Spleen (tissue), 11 donors: ENCODE results near the gene OR52H1. TPM values are rescaled to one million over a fixed set of nuclear protein-coding genes. Genes with fewer than 3 reads are reported as not detected.

Source experiments
- DNase-seq: peaks from one replicate; pipeline ENCODE4 v3.0.0-alpha.2; 2020
- H3K27ac ChIP-seq, 8 donors: fragments of 200-600 bp; sonication (generic) in 7 of 8; 1 replicate in 4 of 8; 2 replicates in 4 of 8; pipeline versions ENCODE4 v1.5.0 to v1.8.0; 2016 to 2021; ENCODE audit warnings: inconsistent platforms in 4 of 8, mild to moderate bottlenecking in 4 of 8, moderate library complexity in 1 of 8
- H3K27me3 ChIP-seq, 7 donors: fragments of 200-600 bp; sonication (generic) in 6 of 7; replicated peaks in 1 of 7; 1 replicate in 4 of 7; 2 replicates in 3 of 7; pipeline versions ENCODE4 v1.5.0 to v1.8.0; 2016 to 2021; ENCODE audit warnings: inconsistent platforms in 3 of 7, mild to moderate bottlenecking in 1 of 7
- H3K36me3 ChIP-seq, 6 donors: fragments of 200-600 bp; sonication (generic) in 5 of 6; 1 replicate in 4 of 6; 2 replicates in 2 of 6; pipeline versions ENCODE4 v1.5.0 to v1.8.0; 2016 to 2021; ENCODE audit warnings: inconsistent platforms in 2 of 6
- H3K4me1 ChIP-seq, 6 donors: fragments of 200-600 bp; sonication (generic) in 5 of 6; 1 replicate in 3 of 6; 2 replicates in 3 of 6; pipeline versions ENCODE4 v1.5.0 to v1.8.0; 2016 to 2021; ENCODE audit warnings: inconsistent platforms in 3 of 6
- H3K4me3 ChIP-seq, 8 donors: fragments of 200-600 bp; sonication (generic) in 7 of 8; 1 replicate in 4 of 8; 2 replicates in 4 of 8; pipeline versions ENCODE4 v1.5.0 to v1.8.0; 2016 to 2021; ENCODE audit warnings: inconsistent platforms in 4 of 8, mild to moderate bottlenecking in 4 of 8, moderate library complexity in 2 of 8
- H3K9me3 ChIP-seq, 8 donors: fragments of 200-600 bp; sonication (generic) in 7 of 8; 1 replicate in 4 of 8; 2 replicates in 4 of 8; pipeline versions ENCODE4 v1.5.0 to v1.8.0; 2016 to 2021; ENCODE audit warnings: inconsistent platforms in 4 of 8
- CTCF ChIP-seq, 11 experiments: fragments of 200-600 bp in 7 of 11; fragments of 450-650 bp in 4 of 11; sonication (generic) in 4 of 11; IDR thresholded peaks in 8 of 11; conservative IDR thresholded peaks in 3 of 11; 1 replicate in 7 of 11; 2 replicates in 4 of 11; pipeline versions ENCODE4 v1.4.0 to v1.8.0; 2016 to 2021; ENCODE audit warnings: antibody characterized with exemption in 11 of 11, inconsistent platforms in 4 of 11, mild to moderate bottlenecking in 1 of 11
- POLR2A ChIP-seq, 3 donors: fragments of 450-650 bp; IDR thresholded peaks; one replicate each; pipeline ENCODE4 v1.5.1; 2017; ENCODE audit warnings: antibody characterized with exemption in 3 of 3, mild to moderate bottlenecking in 1 of 3
- POLR2AphosphoS5 ChIP-seq, 3 donors: sonication (generic); formaldehyde crosslinking; IDR thresholded peaks; one replicate each; pipeline ENCODE4 v1.5.1; 2017; ENCODE audit warnings: antibody characterized with exemption in 3 of 3
- WGBS, 5 donors: extraction: QIAGEN DNeasy Blood & Tissue Kit in 3 of 5; methylation state at CpG; one replicate each; pipeline versions ENCODE4 v1.1.5 to v1.1.7; 2013 to 2018; 5-methylcytosine and 5-hydroxymethylcytosine counted together
- intact Hi-C: fragments of 100-400 bp; cut with DNase I; formaldehyde crosslinking; loops from one replicate; pipeline ENCODE4 v1.15.0; 2023; ENCODE audit warnings: low total_unique reads
- polyA plus RNA-seq, 3 donors: library from polyadenylated mRNA; stranded (reverse); fragments of 200-250 nt; gene quantifications; one replicate each; pipeline ENCODE4 v1.2.1, GENCODE V29; 2013
- total RNA-seq, 7 donors: library from RNA; depleted of rRNA in 3 of 7; stranded (reverse); fragments of >200 nt in 3 of 7; fragmentation: NEBNext Ultra II Directional in 4 of 7; extraction: Animal tissue kit (Norgen Biotek cat#: 25700) in 4 of 7; gene quantifications; one replicate each; pipeline versions ENCODE4 v1.1.0 to v1.2.1, GENCODE V29; 2016 to 2021
- donor health status: healthy with polysubstance abuse.
- donor health status: DM: no; HTN: no; CAD: no; lungs with moderate emphysema.
- donor health status: DM: no; HTN: no; CAD: no.
- donor health status: Bipolar disorder and iron deficiency.
- donor health status: healthy.
- donor health status: DM: no; HTN: no; CAD: no.
- donor health status: DM: yes; HTN: yes; CAD: no.

Gene OR52H1
- total and polyA plus RNA-seq, 10 donors: 0.27 to 3.3 (median 0.80) TPM; not detected in 3

GRCh38 chr11:5507177-5507932 is 41.0 kb downstream of the OR52H1 start:
- no peaks in the 10 kb centered on the region for H3K4me1 ChIP-seq
- H3K4me3 ChIP-seq: no peak overlapping the region
- no peaks in the 10 kb centered on the region for H3K36me3 ChIP-seq
- no peak for DNase-seq
- no peaks in the 10 kb centered on the region for H3K9me3 ChIP-seq
- intact Hi-C loops: no loop called here
- 84 to 91% (median 85%) methylated on average over 9 of the region's 9 CpGs for WGBS, 5 donors
- H3K27ac ChIP-seq: no peak overlapping the region
- peaks cover 0 to 7% (median 0%) of the 10 kb centered on the region in 7 donors for H3K27me3 ChIP-seq
- TF ChIP-seq CTCF (IDR thresholded peaks at IDR 0.05 in 8 of 11, conservative IDR thresholded peaks at IDR 0.05 in 3 of 11): no peak
- no peak for TF ChIP-seq POLR2AphosphoS5 (IDR thresholded peaks at IDR 0.05)
- TF ChIP-seq POLR2A (IDR thresholded peaks at IDR 0.05): no peak

GRCh38 chr11:5505363-5506048 is 42.8 kb downstream of the OR52H1 start:
- Histone ChIP-seq H3K36me3 (no peaks in the 10 kb centered on the region), H3K27me3 (peaks cover 0 to 7% (median 0%) of the 10 kb centered on the region in 7 donors), H3K27ac (no peak overlapping the region), H3K4me3 (no peak overlapping the region), H3K9me3 (no peaks in the 10 kb centered on the region), H3K4me1 (no peaks in the 10 kb centered on the region)
- 89 to 95% (median 92%) methylated on average over 9 of the region's 9 CpGs for WGBS, 5 donors
- intact Hi-C loops: no loop called here
- TF ChIP-seq POLR2AphosphoS5 (IDR thresholded peaks at IDR 0.05): no peak
- DNase-seq: no peak

GRCh38 chr11:5504403-5504921 is 43.9 kb downstream of the OR52H1 start:
- Histone ChIP-seq H3K27me3 (peaks cover 0 to 7% (median 0%) of the 10 kb centered on the region in 7 donors), H3K36me3 (no peaks in the 10 kb centered on the region), H3K9me3 (no peaks in the 10 kb centered on the region), H3K4me3 (no peak overlapping the region), H3K4me1 (no peaks in the 10 kb centered on the region), H3K27ac (no peak overlapping the region)
- WGBS, 5 donors: 74 to 89% (median 78%) methylated on average over 2 of the region's 2 CpGs
- TF ChIP-seq POLR2AphosphoS5 (IDR thresholded peaks at IDR 0.05) (no peak), POLR2A (IDR thresholded peaks at IDR 0.05) (no peak), CTCF (IDR thresholded peaks at IDR 0.05 in 8 of 11, conservative IDR thresholded peaks at IDR 0.05 in 3 of 11) (no peak)
- no peak for DNase-seq
- intact Hi-C loops: no loop called here

GRCh38 chr11:5500393-5500801 is 47.9 kb downstream of the OR52H1 start:
- intact Hi-C loops: no loop called here
- Histone ChIP-seq H3K27me3 (no peaks in the 10 kb centered on the region), H3K9me3 (no peaks in the 10 kb centered on the region), H3K4me1 (no peaks in the 10 kb centered on the region), H3K27ac (no peak overlapping the region), H3K36me3 (no peaks in the 10 kb centered on the region), H3K4me3 (no peak overlapping the region)
- TF ChIP-seq POLR2AphosphoS5 (IDR thresholded peaks at IDR 0.05) (no peak), POLR2A (IDR thresholded peaks at IDR 0.05) (no peak), CTCF (IDR thresholded peaks at IDR 0.05 in 8 of 11, conservative IDR thresholded peaks at IDR 0.05 in 3 of 11) (no peak)
- no peak for DNase-seq
- WGBS, 5 donors: 77 to 87% (median 81%) methylated on average over 6 of the region's 6 CpGs
